ENCODE results near the gene G3BP2.

DNA sequence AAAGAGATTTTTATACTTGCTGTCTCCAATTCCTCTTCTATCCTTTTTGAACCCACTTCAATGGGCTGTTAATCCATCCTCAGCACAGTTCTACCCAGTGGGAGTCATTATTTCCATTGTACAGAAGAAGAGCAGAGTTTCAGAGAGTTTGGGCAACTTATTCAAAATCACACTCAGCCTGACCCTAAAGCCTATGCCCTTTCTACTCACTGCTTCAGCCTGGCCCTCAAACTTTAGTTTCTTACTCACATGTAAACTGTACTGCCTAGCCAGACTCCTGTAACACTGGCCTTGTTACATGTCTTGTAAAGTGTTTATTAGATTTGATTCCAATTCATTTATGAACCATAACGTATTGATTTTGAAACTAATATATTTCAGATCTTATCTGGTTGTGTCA lies 26.1 kb upstream of the G3BP2 start:
- TF ChIP-seq CTCF (IDR thresholded peaks at IDR 0.05; ENCODE audit: insufficient read depth, low read length, poor library complexity, severe bottlenecking), result no peak
- no peak for TF ChIP-seq EZH2phosphoT487 (conservative IDR thresholded peaks at IDR 0.05; ENCODE audit: low read length)

Measured in SU-DHL-6 (cell line).